ENCODE measurements around the gene CHD1. TPM values are rescaled to one million over a fixed set of nuclear protein-coding genes. Genes with fewer than 3 reads are reported as not detected.

The CHD1 gene
- total and polyA plus RNA-seq, 2 donors (not counting 3 experiments of a cell fraction or from before 2014, with no cell fraction given) = 16.2 to 48.9 TPM

GRCh38 chr5:98965226-98965625 lies 36.4 kb upstream of the CHD1 start:
- no peak for FAIRE-seq
- BruUV-seq (replicated peaks) = no TSS peak
- DNase-seq (ENCODE audit: low read depth, low spot score) = no peak
- dilution Hi-C loops (cut with MboI; ENCODE audit: extremely low pct_ligation_motif_present, low sequenced_read_pairs) = no loop called here
- Histone ChIP-seq H3K4me3 (replicated peaks in 1 of 3; ENCODE audit: insufficient read depth in 1 of 3, low read depth in 1 of 3, low read length in 3 of 3) (no peak overlapping the region), H3K27me3 (ENCODE audit: control insufficient read depth in 2 of 2, insufficient read depth in 2 of 2, low read length in 2 of 2) (no peaks in the 10 kb centered on the region), H3K27ac (ENCODE audit: insufficient read depth, low read depth, low read length) (no peak overlapping the region), H4K20me1 (replicated peaks; ENCODE audit: control insufficient read depth, extremely low read depth, insufficient read depth, low read length) (no peaks in the 10 kb centered on the region), H3K9ac (replicated peaks; ENCODE audit: extremely low read depth, insufficient read depth, low read length) (no peak overlapping the region), H3K79me2 (ENCODE audit: control insufficient read depth, insufficient read depth, low read length) (no peaks in the 10 kb centered on the region), H3K36me3 (ENCODE audit: control insufficient read depth in 2 of 2, extremely low read depth in 1 of 2, insufficient read depth in 2 of 2, low read length in 2 of 2) (no peaks in the 10 kb centered on the region), H3K4me1 (ENCODE audit: control insufficient read depth, extremely low read depth, insufficient read depth, low read length) (no peaks in the 10 kb centered on the region), H3K9me3 (replicated peaks; ENCODE audit: control insufficient read depth, insufficient read depth, low read length) (no peaks in the 10 kb centered on the region), H3K4me2 (ENCODE audit: insufficient read depth, low read length) (no peak overlapping the region), H2AFZ (ENCODE audit: low read depth, low read length) (no peak overlapping the region), H3K9me1 (replicated peaks; ENCODE audit: control insufficient read depth, extremely low read depth, insufficient read depth, low read length) (no peaks in the 10 kb centered on the region)
- intact Hi-C loops (cut with micrococcal nuclease) = no loop called here
- CTCF ChIA-PET = no interaction called here
- TF ChIP-seq CTCF (IDR thresholded peaks at IDR 0.05; ENCODE audit: extremely low read depth in 1 of 2, insufficient read depth in 1 of 2, low read depth in 1 of 2, low read length in 2 of 2) (no peak), JUN (IDR thresholded peaks at IDR 0.05; ENCODE audit: borderline replicate concordance, insufficient read depth, insufficient read length, low read depth) (no peak), GATA2 (IDR thresholded peaks at IDR 0.05; ENCODE audit: insufficient read depth, insufficient read length, low read depth, low read length) (no peak), FOS (IDR thresholded peaks at IDR 0.05; ENCODE audit: borderline replicate concordance, insufficient read depth, low read length) (no peak), EZH2 (IDR thresholded peaks at IDR 0.05; ENCODE audit: borderline replicate concordance, low read depth, low read length, severe bottlenecking) (no peak), MYC (IDR thresholded peaks at IDR 0.05; ENCODE audit: low read depth, low read length) (no peak), MAX (IDR thresholded peaks at IDR 0.05; ENCODE audit: insufficient read depth, insufficient read length) (no peak)
- POLR2A ChIA-PET = no interaction called here

All from endothelial cell of umbilical vein (primary cell).